GM19025 (cell line): Measurements from ENCODE around the gene DCUN1D2.
"Not testable (repeated sequence)": the region's sequence is repeated elsewhere in the genome, so short reads cannot be mapped to it uniquely, and the experiment has no call there.

ENCODE experiments used
- ATAC-seq: cut with Tn5 transposase; IDR thresholded peaks from one replicate; pipeline ENCODE4 v1.9.1; 2021; ENCODE audit warnings: mild to moderate bottlenecking, low read depth, moderate library complexity; ENCODE audit not compliant: unreplicated experiment

The DCUN1D2 gene

DNA sequence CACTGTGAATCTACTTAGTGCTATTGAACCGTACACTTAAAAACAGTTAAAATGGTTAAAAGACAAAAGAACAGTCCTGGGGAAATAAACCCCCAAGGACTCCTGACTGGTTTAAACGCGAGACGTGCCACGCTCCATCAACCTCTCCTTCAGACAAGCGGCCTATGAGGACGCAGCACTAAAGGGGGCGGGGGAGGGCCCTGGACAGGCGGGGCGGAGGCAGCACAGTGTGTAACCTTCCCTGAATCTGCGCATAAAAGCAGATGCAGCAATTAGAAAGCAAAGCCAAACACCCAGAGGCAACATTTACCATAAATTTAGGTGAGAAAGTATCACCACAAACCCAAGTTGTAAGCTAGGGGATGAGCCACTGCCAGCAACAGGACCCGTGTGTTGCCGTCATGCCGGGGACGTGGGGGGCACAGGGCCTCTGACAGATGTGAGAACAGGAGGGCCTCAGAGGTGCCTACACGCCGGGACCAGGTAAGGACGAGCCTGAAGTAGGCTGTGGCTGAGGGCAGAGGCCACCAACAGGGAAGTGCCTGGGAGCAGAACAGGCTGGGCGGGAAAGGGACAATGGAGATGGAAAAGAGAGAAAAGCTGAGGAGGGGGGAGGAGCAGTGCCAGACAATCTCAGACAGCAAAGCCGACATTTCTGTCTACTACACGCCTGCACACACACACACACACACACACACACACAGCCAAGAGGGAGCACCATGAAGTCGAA, 21.9 kb downstream of the DCUN1D2 start:
- no peak for ATAC-seq

GRCh38 chr13:113468029-113468428, 22.5 kb downstream of the DCUN1D2 start:
- ATAC-seq = no peak

GRCh38 chr13:113466383-113466782, 24.1 kb downstream of the DCUN1D2 start:
- no peak for ATAC-seq

- ATAC-seq = no peak
Observed at GRCh38 chr13:113465300-113465699, 25.2 kb downstream of the DCUN1D2 start.

DNA sequence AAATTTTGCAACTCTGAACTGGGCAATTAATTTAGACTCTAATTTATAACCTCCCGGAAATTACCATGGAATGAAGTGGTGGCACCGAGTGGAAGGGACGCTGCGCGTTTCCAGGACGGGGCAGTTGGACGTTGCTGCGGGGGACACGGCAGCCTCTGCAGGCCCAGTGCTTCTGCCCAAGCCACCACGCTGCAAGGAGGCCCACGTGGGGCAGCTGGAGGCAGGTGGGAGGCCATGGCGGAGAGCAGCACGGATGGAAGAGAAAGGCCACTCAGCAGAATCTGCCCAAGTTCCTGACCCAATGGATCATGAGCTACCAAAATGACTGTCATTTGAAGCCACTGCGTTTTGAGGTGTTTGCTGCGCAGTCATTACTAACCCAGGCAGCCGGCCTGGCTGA, 26.0 kb downstream of the DCUN1D2 start:
- ATAC-seq = no peak

GRCh38 chr13:113461022-113461751, 29.3 kb downstream of the DCUN1D2 start:
- no peak for ATAC-seq

- no peak for ATAC-seq
Observed at GRCh38 chr13:113460599-113460998, 29.9 kb downstream of the DCUN1D2 start.

DNA sequence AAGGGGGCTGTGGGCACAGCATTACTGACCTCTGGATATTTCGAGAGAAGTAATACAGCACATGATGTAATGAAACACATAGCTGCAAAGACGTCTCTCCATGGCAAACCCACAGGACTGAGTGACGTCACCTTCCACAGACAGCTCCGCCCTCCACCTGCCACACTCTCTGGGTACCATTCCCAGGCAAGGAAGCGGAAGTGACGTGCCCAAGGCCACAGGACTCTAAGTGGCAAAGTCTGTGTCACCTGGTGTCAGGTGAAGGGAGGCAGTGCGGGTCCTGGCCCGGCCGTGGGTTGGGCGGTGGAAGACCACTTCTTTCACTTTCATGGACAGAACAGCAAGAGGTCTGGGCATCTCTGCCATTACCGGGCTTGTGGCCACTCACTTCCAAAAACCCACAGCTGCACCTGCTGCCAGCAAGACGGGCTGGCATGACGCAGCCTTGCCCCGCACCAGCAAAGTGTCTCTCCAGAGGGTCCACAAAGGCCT, 30.4 kb downstream of the DCUN1D2 start:
- ATAC-seq = no peak

DNA sequence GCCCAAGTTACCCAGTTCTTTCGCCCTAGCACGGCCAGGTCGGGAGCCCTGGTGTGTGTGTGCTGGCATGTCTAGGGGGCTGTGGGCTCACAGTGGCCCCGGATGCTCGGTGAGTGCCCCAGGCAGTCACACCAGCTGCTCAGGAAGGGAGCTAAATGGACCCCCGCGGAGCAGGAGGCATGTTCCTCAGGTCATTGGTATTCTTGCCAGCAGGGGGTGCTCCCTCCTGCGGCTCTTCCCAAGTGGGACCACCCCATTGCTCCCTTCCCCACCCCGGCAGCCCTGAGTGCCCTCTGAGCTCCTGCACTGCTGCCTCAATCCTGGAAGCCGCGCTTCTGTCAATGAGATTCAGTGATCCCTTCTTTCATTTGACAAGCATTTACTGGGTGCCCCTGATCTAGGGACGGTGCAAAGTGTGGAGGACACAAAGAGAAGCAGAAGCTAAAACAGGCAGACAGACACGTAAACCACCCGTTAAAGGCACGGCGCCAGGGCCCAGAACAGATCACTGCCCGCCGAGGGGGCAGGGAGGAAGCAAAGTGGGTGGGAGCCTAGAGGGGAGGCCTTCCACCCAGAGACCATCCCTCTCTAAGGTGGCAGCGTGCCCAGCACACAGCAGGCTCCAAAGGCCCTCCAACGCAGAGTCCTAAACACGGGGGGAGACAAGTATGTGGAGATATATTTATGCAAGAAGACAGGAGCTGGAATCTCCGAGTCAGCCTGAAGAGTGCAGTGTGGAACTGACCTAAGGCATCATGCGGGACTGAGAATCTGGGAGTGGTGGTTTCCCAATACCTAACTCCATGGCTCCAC, 32.1 kb downstream of the DCUN1D2 start:
- ATAC-seq = no peak

- no peak for ATAC-seq
Observed at GRCh38 chr13:113457510-113457909, 33.0 kb downstream of the DCUN1D2 start.

DNA sequence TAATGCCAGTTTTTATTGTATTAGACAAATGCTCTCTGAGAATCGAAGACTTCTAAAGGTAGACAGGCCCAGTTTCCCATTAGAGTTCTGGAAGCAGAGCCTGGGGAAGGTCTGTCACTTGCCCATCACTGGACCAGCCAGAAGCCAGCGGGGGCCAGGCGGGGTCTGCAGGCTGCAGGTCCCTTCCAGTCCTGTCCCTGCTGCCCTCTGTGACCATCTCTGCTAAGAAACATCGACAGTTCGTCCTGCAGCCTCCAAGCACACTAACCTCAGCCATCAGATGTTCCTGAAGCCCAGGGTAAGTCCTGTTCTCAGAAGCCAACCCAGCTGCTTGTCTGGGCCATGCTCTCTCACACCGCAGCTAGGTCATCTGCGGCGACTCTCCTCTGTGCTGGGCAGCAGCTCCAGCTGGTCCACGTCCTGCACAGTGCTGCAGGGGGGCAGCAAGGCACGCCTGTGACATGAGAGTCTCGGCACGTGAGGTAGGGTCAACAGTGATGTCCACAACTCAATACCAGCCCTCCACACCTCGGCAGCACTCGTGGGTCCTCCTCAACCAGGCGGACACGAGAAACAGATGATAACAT, 34.3 kb downstream of the DCUN1D2 start:
- no peak for ATAC-seq

- no peak for ATAC-seq
Observed at GRCh38 chr13:113455384-113455783, 35.1 kb downstream of the DCUN1D2 start.

- no peak for ATAC-seq
Observed at GRCh38 chr13:113454936-113455335, 35.6 kb downstream of the DCUN1D2 start.

GRCh38 chr13:113452942-113453901, 37.3 kb downstream of the DCUN1D2 start, which contains the start of gene ADPRHL1:
TSS of gene ADPRHL1 (minus strand) at chr13:113453488. CDS start at chr13:113453437, 51 bp downstream.
- no peak for ATAC-seq

DNA sequence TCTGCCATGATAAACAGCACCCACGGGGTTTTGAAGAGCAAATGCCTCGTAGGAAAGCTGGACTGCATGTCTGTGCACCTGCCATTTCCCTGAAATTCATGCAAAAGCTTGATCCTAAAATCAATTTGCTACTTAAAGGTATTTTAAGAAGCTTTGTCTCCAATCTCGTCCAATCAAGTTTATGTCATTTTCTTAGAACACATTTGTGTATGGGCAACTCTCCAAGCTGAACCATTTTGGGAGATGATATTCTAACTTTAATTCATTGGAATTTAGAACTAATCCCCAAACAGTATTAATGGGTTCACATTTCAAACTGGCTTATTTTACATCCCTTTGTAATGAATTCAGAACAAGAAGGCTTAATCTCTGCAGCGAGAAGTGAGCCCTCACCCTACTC, 38.0 kb downstream of the DCUN1D2 start:
- ATAC-seq = no peak

GRCh38 chr13:113451951-113452421, 38.5 kb downstream of the DCUN1D2 start:
- ATAC-seq = no peak

DNA sequence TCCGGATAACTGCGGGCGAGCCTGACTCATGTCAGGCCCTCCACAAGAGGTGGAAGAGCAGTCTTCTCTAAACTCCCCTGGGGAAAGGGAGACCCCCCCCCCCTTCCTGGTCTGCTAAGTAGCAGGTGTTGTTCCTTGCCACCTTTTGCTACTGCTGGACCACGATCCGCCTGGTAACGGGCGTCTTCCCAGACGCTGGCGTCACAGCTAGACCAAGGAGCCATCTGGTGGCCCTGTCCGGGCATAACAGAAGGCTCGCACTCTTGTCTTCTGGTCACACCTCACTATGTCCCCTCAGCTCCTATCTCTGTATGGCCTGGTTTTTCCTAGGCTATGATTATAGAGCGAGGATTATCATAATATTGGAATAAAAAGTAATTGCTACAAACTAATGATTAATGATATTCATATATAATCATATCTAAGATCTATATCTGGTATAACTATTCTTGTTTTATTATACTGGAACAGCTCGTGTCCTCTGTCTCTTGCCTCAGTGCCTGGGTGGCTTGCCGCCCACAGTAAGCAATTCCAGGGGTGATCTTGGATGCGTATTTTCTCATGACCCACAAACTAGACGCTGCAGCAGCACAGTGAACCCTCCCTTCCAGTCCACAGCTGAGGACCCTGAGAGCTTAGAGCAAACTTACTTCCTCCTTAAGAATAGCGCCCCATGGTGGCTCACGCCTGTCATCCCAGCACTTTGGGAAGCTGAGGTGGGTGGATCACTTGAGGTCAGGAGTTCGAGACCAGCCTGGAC, 39.5 kb downstream of the DCUN1D2 start:
- not testable (repeated sequence) for ATAC-seq

GRCh38 chr13:113450348-113450744, 40.2 kb downstream of the DCUN1D2 start:
- ATAC-seq = not testable (repeated sequence)
